GM12878 (cell line): ENCODE measurements around the gene CCSER1. TPM values are rescaled to one million over a fixed set of nuclear protein-coding genes. Genes with fewer than 3 reads are reported as not detected.

Source experiments
- ATAC-seq: fragments of 200-7000 bp; cut with Tn5 transposase; 3 replicates; pipeline ENCODE4 v1.9.1; 2020; ENCODE audit warnings: mild to moderate bottlenecking, moderate library complexity
- BruUV-seq: library from RNA; stranded (reverse); fragments of 400-500 nt; replicated peaks from 2 replicates; lab custom pipeline; 2021; lab: Mats Ljungman, UMichigan
- CTCF ChIA-PET: fragments of 300-600 bp; sonication (Branson Sonifier 250); formaldehyde crosslinking; extraction: SDS; loops from one replicate; lab custom pipeline; 2021; ENCODE audit warnings: inconsistent platforms; lab: Yijun Ruan, JAX
- POLR2A ChIA-PET: fragments of 350-600 bp; formaldehyde crosslinking; extraction: SDS; loops from one replicate; lab custom pipeline; 2021; ENCODE audit warnings: inconsistent platforms; lab: Charles Lee
- RAD21 ChIA-PET: fragments of 300-600 bp; sonication (Branson Sonifier 250); formaldehyde crosslinking; loops from one replicate; lab custom pipeline; 2023; ENCODE audit warnings: antibody characterized with exemption; ENCODE audit not compliant: unreplicated experiment; lab: Charles Lee
- SMC1A ChIA-PET: fragments of 300-600 bp; sonication (Branson Sonifier 250); formaldehyde crosslinking; loops from one replicate; lab custom pipeline; 2023; ENCODE audit not compliant: unreplicated experiment, uncharacterized antibody; lab: Charles Lee
- DNase-seq: peaks from one replicate; pipeline ENCODE4 v3.0.0-alpha.2; 2011; ENCODE audit warnings: low read depth, low spot score
- FAIRE-seq: peaks from 3 replicates; lab custom pipeline; 2011; peaks lifted over from hg19 to GRCh38; lab: Jason Lieb, UNC
- H2AFZ ChIP-seq: 2 replicates; pipeline ENCODE4 v1.6.0; 2011; ENCODE audit warnings: low read depth, low read length, control low read depth; ENCODE audit not compliant: control insufficient read depth
- H3K27ac ChIP-seq: 2 replicates; pipeline ENCODE4 v1.5.1; 2011; ENCODE audit warnings: control low read depth; ENCODE audit not compliant: control insufficient read depth, insufficient read depth
- H3K27me3 ChIP-seq, 2 experiments: replicated peaks in 1 of 2; 2 replicates each; pipeline versions ENCODE4 v1.6.0 to v1.6.1; 2011; ENCODE audit warnings: low read length in 1 of 2; ENCODE audit not compliant: control insufficient read depth in 2 of 2, insufficient read depth in 2 of 2
- H3K36me3 ChIP-seq, 2 experiments: 2 replicates each; pipeline ENCODE4 v1.5.1; 2011; ENCODE audit warnings: low read length in 1 of 2; ENCODE audit not compliant: control insufficient read depth in 2 of 2, insufficient read depth in 2 of 2
- H3K4me1 ChIP-seq: 2 replicates; pipeline ENCODE4 v1.6.1; 2011; ENCODE audit warnings: mild to moderate bottlenecking, low read length, moderate library complexity, mixed read lengths; ENCODE audit not compliant: control insufficient read depth, insufficient read depth
- H3K4me2 ChIP-seq: 2 replicates; pipeline ENCODE4 v1.6.0; 2011; ENCODE audit warnings: control low read depth; ENCODE audit not compliant: control insufficient read depth, insufficient read depth
- H3K4me3 ChIP-seq: fragments of 200-600 bp; sonication (generic); 2 replicates; pipeline ENCODE4 v1.5.1; 2016
- H3K79me2 ChIP-seq: 2 replicates; pipeline ENCODE4 v1.6.0; 2011; ENCODE audit warnings: low read length; ENCODE audit not compliant: control insufficient read depth, insufficient read depth
- H3K9ac ChIP-seq: 2 replicates; pipeline ENCODE4 v1.8.0; 2011; ENCODE audit warnings: low read length, control low read depth, mixed read lengths; ENCODE audit not compliant: control insufficient read depth, insufficient read depth
- H3K9me3 ChIP-seq: replicated peaks from 3 replicates; pipeline ENCODE4 v1.5.1; 2011; ENCODE audit warnings: mild to moderate bottlenecking, low read length; ENCODE audit not compliant: control insufficient read depth, insufficient read depth
- H4K20me1 ChIP-seq: 2 replicates; pipeline ENCODE4 v1.6.0; 2011; ENCODE audit not compliant: control insufficient read depth, insufficient read depth
- HCFC1 ChIP-seq: fragments of 150-350 bp; IDR thresholded peaks from 2 replicates; pipeline ENCODE4 v1.6.1; 2014; ENCODE audit warnings: low read length
- HDAC2 ChIP-seq: fragments of 200-600 bp; sonication (generic); IDR thresholded peaks from 2 replicates; pipeline ENCODE4 v1.6.1; 2017
- JUNB ChIP-seq: IDR thresholded peaks from 2 replicates; pipeline ENCODE4 v1.6.1; 2016; ENCODE audit warnings: antibody characterized with exemption, mild to moderate bottlenecking
- MTA3 ChIP-seq: IDR thresholded peaks from 2 replicates; pipeline ENCODE4 v1.6.1; 2012; ENCODE audit warnings: low read length, inconsistent platforms, borderline replicate concordance
- MYB ChIP-seq: fragments of 150-350 bp; IDR thresholded peaks from 2 replicates; pipeline ENCODE4 v1.6.1; 2014; ENCODE audit warnings: mild to moderate bottlenecking, low read depth, low read length, borderline replicate concordance
- NRF1 ChIP-seq: conservative IDR thresholded peaks from 2 replicates; pipeline ENCODE4 v1.6.1; 2011; ENCODE audit warnings: mild to moderate bottlenecking, low read depth, low read length, improper control_type of control experiment
- PAX8 ChIP-seq: fragments of 450-650 bp; IDR thresholded peaks from 2 replicates; pipeline ENCODE4 v1.6.1; 2017; ENCODE audit warnings: mild to moderate bottlenecking, moderate library complexity
- STAT3 ChIP-seq: IDR thresholded peaks from 2 replicates; pipeline ENCODE4 v1.6.1; 2011; ENCODE audit warnings: low read depth, low read length, improper control_type of control experiment
- WRNIP1 ChIP-seq: IDR thresholded peaks from 2 replicates; pipeline ENCODE4 v1.6.1; 2011; ENCODE audit warnings: low read depth, low read length, improper control_type of control experiment, borderline replicate concordance
- YY1 ChIP-seq: IDR thresholded peaks from 2 replicates; pipeline ENCODE4 v1.6.1; 2011; ENCODE audit warnings: low read depth, mild to moderate bottlenecking, low read length
- WGBS: methylation state at CpG from one replicate; pipeline ENCODE4 v1.1.6; 2016; ENCODE audit warnings: low lambda C conversion rate; ENCODE audit not compliant: insufficient replicate concordance, insufficient coverage; ENCODE audit errors: missing lambda C conversion rate; 5-methylcytosine and 5-hydroxymethylcytosine counted together
- in situ Hi-C: fragments of 300-500 bp; cut with MboI; formaldehyde crosslinking; loops from 9 replicates; pipeline ENCODE4 v1.14.3; 2018; ENCODE audit warnings: mixed read lengths
- intact Hi-C: fragments of 100-400 bp; cut with micrococcal nuclease; formaldehyde crosslinking; loops from one replicate; pipeline ENCODE4 v1.14.2; 2022; ENCODE audit not compliant: unreplicated experiment
- polyA plus RNA-seq, 11 experiments: library from polyadenylated mRNA; depleted of rRNA in 4 of 11; unstranded in 6 of 11; stranded (reverse) in 5 of 11; fragments of >200 nt; fragmentation: Nextera tagmentation in 4 of 11; fragmentation: Illumina TruSeq in 1 of 11; extraction: Ambion mirVana in 4 of 11; extraction: Trizol in 1 of 11; gene quantifications; 1 replicate in 1 of 11; 2 replicates in 10 of 11; pipeline versions ENCODE4 v1.2.1 to v1.2.3, GENCODE V29; 2011 to 2016; ENCODE audit warnings: inconsistent platforms in 2 of 11, missing spikeins in 2 of 11, low read depth in 1 of 11
- total RNA-seq, 4 experiments: library from RNA; depleted of rRNA in 3 of 4; stranded (reverse); fragments of >200 nt in 3 of 4; fragmentation: Illumina TruSeq in 1 of 4; extraction: Trizol in 1 of 4; gene quantifications; 2 replicates each; pipeline versions ENCODE4 v1.2.1 to v1.2.3, GENCODE V29; 2013 to 2021
- TF ChIP-seq, protein P1 (sequence below): fragments of 450-650 bp; IDR thresholded peaks from 2 replicates; pipeline ENCODE4 v1.6.1; 2018; ENCODE audit warnings: borderline replicate concordance, mild to moderate bottlenecking; ENCODE audit not compliant: partially characterized antibody
- TF ChIP-seq, protein P2 (sequence below): IDR thresholded peaks from 2 replicates; pipeline ENCODE4 v1.6.1; 2011; ENCODE audit warnings: low read depth, mild to moderate bottlenecking, low read length, moderate library complexity, borderline replicate concordance; ENCODE audit errors: extremely low read depth
- TF ChIP-seq, protein P3 (sequence below): fragments of 150-350 bp; IDR thresholded peaks from 2 replicates; pipeline ENCODE4 v1.6.1; 2014; ENCODE audit warnings: mild to moderate bottlenecking, low read depth, low read length
- TF ChIP-seq, protein P4 (sequence below): fragments of 450-650 bp; conservative IDR thresholded peaks from 2 replicates; pipeline ENCODE4 v1.6.1; 2017; ENCODE audit warnings: mild to moderate bottlenecking, moderate library complexity

The CCSER1 gene
- total and polyA plus RNA-seq, 10 of the 15 experiments (the other 5 are each of a cell fraction or from before 2014, with no cell fraction given), result 0.22 to 2.7 (median 1.0) TPM

- ChIA-PET CTCF (no interaction called here), POLR2A (no interaction called here), RAD21 (no interaction called here), SMC1A (no interaction called here)
- BruUV-seq, result no TSS peak
- ATAC-seq, result no peak
- no peaks in the 10 kb centered on the region for H3K79me2 ChIP-seq
- 59% methylated on average over 2 of the region's 2 CpGs for WGBS
- H3K27me3 ChIP-seq, result no peaks in the 10 kb centered on the region
- H2AFZ ChIP-seq, result no peak overlapping the region
- no peak for FAIRE-seq
- H3K4me3 ChIP-seq, result no peak overlapping the region
- DNase-seq, result no peak
- intact Hi-C loops, result no loop called here
- TF ChIP-seq MYB (no peak), WRNIP1 (no peak), PAX8 (no peak), MTA3 (no peak), STAT3 (no peak), YY1 (no peak), NRF1 (no peak), HCFC1 (no peak), HDAC2 (no peak), JUNB (no peak)
- TF ChIP-seq, protein P1, sequence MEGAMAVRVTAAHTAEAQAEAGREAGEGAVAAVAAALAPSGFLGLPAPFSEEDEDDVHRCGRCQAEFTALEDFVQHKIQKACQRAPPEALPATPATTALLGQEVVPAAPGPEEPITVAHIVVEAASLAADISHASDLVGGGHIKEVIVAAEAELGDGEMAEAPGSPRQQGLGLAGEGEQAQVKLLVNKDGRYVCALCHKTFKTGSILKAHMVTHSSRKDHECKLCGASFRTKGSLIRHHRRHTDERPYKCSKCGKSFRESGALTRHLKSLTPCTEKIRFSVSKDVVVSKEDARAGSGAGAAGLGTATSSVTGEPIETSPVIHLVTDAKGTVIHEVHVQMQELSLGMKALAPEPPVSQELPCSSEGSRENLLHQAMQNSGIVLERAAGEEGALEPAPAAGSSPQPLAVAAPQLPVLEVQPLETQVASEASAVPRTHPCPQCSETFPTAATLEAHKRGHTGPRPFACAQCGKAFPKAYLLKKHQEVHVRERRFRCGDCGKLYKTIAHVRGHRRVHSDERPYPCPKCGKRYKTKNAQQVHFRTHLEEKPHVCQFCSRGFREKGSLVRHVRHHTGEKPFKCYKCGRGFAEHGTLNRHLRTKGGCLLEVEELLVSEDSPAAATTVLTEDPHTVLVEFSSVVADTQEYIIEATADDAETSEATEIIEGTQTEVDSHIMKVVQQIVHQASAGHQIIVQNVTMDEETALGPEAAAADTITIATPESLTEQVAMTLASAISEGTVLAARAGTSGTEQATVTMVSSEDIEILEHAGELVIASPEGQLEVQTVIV, result no peak
- TF ChIP-seq, protein P2, sequence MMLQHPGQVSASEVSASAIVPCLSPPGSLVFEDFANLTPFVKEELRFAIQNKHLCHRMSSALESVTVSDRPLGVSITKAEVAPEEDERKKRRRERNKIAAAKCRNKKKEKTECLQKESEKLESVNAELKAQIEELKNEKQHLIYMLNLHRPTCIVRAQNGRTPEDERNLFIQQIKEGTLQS, result no peak
- TF ChIP-seq, protein P3, sequence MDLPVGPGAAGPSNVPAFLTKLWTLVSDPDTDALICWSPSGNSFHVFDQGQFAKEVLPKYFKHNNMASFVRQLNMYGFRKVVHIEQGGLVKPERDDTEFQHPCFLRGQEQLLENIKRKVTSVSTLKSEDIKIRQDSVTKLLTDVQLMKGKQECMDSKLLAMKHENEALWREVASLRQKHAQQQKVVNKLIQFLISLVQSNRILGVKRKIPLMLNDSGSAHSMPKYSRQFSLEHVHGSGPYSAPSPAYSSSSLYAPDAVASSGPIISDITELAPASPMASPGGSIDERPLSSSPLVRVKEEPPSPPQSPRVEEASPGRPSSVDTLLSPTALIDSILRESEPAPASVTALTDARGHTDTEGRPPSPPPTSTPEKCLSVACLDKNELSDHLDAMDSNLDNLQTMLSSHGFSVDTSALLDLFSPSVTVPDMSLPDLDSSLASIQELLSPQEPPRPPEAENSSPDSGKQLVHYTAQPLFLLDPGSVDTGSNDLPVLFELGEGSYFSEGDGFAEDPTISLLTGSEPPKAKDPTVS, result no peak
- TF ChIP-seq, protein P4, sequence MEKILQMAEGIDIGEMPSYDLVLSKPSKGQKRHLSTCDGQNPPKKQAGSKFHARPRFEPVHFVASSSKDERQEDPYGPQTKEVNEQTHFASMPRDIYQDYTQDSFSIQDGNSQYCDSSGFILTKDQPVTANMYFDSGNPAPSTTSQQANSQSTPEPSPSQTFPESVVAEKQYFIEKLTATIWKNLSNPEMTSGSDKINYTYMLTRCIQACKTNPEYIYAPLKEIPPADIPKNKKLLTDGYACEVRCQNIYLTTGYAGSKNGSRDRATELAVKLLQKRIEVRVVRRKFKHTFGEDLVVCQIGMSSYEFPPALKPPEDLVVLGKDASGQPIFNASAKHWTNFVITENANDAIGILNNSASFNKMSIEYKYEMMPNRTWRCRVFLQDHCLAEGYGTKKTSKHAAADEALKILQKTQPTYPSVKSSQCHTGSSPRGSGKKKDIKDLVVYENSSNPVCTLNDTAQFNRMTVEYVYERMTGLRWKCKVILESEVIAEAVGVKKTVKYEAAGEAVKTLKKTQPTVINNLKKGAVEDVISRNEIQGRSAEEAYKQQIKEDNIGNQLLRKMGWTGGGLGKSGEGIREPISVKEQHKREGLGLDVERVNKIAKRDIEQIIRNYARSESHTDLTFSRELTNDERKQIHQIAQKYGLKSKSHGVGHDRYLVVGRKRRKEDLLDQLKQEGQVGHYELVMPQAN, result no peak
- no peaks in the 10 kb centered on the region for H3K9me3 ChIP-seq
- H4K20me1 ChIP-seq, result no peaks in the 10 kb centered on the region
- no peak overlapping the region for H3K9ac ChIP-seq
- H3K36me3 ChIP-seq, result no peaks in the 10 kb centered on the region
- no peaks in the 10 kb centered on the region for H3K4me1 ChIP-seq
- H3K4me2 ChIP-seq, result no peak overlapping the region
- in situ Hi-C loops, result no loop called here
- H3K27ac ChIP-seq, result no peak overlapping the region
Measured at GRCh38 chr4:90498175-90498574, 371.0 kb downstream of the CCSER1 start.
